Germinal center (tissue), 1 donor: Measurements from ENCODE around the gene AKR1C4.
"Not testable (repeated sequence)": the region's sequence is repeated elsewhere in the genome, so short reads cannot be mapped to it uniquely, and the experiment has no call there.

Experiments
- DNase-seq: peaks from one replicate; pipeline ENCODE4 v3.0.0; 2012; ENCODE audit warnings: mixed read lengths, low spot score

Gene AKR1C4

DNA sequence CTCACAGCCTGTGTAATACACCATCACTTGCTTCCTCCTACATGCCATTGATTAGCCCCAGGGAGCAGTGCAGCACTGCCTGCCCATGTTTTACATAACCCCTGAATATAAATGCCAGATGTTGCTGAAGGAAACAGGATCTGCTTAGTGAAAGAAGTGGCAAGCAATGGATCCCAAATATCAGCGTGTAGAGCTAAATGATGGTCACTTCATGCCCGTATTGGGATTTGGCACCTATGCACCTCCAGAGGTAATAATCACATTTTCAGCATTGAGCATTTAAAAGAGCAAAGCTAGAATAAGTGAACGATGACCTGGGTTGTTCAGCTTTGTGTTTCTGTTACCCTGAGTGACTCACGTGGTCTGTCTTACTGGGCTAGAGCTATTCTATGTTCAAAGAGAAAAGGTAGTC lies at the start of gene AKR1C4:
Gene AKR1C4, plus strand, starts transcription at position 136 of the 412 bp plus-strand sequence. Its CDS starts 31 bp downstream, at position 167.
- no peak for DNase-seq

DNA sequence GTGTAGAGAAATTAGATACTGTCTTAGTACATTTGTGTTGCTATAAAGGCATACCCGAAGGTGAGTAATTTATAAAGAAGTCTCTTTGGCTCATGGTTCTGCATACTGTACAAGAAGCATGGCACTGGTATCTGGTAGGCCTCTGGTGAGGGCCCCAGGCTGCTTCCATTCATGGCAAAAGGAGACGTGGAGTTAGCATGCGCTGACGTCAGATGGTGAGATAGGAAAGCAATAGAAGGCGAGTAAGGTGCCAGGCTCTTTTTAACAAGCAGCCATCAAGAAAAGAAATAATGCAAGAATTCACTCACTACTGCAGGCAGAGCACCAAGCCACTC lies 49.8 kb upstream of the AKR1C4 start:
- DNase-seq: no peak

DNA sequence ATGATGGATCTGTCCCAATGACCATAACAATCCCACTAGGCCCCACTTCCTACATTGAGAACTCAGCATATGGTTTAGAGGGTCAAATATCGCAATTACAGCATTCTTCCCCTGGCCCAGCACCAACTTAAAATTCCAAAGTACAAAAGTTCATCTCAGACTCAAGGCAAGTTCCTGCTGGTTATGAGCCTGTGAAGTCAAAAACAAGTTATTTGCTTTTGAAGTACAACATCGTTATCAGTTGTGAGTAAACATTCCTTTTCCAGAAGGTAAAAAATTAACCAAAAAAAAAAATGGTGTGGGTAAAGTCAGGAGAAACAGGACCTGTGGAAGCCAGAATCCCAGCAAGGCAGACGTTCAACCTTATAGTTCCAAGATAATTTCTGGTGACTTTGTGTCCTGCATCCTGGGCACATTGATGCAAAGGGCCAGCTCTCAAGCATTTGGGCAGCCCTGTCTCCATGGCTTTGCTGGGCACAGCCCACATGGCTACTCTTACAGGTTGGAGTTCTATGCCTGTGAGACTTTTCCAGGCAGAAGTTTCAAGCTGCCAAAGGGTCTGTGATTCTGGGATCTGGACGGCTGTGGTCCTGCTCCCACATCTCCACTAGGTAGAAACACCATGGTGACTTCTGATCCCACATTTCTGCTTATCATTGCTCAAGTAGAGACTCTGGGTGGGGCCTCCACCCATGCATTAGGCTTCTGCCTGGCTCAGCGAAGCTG lies 49.2 kb upstream of the AKR1C4 start:
- DNase-seq: no peak

DNA sequence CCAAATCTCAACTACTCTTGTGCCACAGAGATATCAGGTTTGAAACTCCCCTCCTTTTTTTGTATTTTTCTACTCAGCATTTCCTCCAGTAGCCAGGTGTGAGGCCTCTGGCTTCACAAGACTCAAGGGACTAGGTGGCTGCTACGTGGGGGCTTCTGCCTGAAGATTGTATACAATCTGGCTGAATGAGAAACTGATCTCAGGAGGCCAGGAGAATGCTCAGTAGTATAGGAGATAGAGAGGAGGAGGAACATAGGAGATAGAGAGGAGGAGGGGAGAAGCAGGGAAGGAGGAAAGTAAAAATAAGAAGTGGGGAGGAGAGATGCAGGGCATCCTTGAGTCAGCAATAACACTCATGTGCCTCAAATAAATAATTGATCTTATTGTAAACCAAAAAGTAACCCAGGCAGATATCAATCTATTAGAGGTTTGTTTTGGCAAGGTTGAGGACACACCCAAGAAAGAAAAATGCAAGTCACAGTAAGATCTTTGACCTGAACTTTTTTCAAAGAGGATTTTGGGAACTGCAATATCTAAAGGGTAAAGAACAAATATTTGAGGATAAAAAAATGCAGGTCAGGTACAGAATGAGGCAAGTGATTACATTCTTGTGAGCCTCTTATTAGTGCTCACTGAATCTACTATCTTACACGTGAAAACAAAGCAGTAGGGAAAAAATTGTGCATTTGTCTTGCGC lies 48.5 kb upstream of the AKR1C4 start:
- no peak for DNase-seq

DNA sequence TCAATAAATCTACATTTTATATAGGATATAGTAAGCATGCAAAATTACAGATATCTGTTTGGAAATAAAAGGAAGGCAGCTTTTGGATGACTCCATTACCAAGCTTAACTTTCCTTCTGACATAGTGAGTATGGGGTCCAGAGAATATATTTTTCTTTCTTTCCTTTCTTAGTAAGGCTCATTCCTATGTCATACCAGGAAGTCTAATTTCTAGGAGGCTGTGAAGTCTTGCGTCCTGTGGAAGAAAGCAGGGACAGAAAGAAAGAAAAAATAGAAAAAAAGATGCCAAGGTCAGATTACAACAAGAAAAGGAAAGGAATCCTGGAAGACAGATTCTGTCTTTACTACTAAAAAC lies 48.0 kb upstream of the AKR1C4 start:
- DNase-seq: no peak

DNA sequence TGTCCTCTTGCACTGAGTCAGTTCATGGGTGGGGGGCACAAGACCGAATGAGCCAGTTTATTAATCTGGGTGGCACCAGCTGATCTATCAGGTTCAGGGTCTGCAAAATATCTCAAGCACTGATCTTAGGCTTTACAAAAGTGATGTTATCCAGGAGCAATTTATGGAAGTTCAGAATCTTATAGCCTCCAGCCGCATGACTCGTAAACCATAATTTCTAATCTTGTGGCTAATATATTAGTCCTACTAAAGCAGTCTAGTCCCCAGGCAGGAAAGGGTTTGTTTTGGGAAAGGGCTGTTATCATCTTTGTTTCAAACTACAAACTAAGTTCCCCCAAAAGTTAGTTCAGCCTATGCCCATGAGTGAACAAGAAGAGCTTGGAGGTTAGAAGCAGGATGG lies 45.6 kb upstream of the AKR1C4 start:
- DNase-seq: no peak

DNA sequence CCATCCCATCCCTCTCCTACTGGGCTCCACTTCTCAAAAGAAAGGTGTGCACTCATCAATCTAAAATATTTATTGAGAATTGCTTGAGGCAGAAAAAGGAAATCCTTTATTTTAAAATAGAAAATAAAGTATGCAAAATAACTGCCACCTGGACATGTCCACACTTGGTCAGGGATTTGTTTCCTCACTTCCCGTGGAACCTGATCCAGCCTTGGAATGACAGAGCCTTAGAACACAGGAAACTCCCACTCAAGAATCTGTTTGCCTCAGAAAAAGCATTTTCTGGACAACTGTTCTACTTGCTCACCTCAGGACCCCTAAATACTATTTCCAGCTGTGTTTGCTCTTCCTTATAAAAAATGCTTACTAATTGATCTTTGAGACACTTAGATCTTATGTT lies 40.7 kb upstream of the AKR1C4 start:
- DNase-seq: no peak

DNA sequence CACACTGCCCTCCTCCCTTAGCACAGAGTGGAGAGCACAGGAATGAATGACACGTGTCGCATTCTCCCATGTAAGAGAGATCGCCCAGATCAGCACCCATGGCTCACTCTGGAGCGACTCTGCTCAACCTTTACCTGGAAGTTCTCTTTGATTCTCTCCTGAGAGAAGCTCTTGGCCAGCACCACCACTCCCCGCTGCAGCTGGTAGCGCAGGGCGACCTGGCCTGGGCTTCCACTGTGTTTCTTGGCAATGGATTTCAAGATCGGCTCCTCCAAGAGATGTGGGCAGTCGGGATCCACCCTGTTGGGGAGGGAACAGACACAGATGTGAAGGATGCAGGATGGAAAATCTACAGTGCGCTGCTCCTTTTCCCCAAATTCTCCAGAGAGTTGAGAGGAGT lies 39.1 kb upstream of the AKR1C4 start:
- no peak for DNase-seq

DNA sequence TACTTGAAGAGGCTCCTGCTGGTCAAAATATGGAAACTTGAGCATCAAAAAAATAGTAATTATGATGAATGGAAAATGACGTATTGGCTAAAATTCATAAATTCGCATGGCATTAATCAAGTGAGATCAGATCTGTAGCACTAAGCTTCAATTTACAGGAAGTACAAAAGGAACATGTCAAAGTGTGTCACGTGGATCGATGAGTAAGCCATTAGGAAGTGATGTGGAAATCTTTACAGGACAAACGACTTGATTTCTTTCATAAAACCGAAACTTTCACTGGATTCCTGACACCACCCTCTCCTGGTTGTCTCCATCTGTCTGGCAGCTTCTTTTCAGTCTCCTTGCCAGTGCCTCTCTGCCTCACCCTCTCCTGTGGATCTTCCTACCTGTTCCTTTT lies 37.5 kb upstream of the AKR1C4 start:
- DNase-seq: no peak

DNA sequence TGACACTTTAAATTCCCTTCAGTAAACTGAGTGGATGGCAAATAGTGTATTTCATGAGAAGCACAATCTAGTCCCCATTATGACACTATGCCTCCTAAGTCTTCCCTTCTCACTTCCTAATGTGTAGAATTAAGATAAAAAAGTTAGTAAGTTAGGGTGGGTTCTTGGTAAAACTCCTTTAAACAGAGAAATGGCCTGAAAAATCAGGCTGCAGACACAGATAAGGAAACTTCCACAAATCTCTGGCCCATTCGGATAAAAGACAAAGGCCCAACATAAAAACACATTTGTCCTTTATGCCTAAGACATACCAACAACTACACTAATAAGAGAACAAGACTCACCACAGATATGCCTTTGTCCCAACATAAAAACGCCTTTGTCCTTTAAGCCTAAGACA lies 33.1 kb upstream of the AKR1C4 start:
- DNase-seq: no peak

DNA sequence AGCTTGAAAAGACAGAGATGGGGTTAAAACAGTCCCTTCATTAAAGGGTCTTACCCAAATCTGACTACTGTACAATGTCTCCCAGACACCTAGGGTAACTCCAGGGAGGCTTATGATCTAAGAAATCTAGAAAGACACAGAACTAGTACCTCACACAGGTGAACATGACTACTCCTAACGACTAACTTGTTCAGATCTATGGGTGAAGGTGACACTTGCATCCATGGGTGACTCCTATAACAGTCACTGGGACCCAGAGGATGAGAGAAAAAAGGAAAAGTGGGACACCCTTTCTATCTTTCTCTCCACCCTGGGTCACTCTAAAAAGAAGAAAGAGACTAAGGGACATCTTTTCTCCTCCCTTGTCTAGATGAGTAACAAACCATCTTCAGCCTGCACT lies 30.9 kb upstream of the AKR1C4 start:
- DNase-seq: no peak

DNA sequence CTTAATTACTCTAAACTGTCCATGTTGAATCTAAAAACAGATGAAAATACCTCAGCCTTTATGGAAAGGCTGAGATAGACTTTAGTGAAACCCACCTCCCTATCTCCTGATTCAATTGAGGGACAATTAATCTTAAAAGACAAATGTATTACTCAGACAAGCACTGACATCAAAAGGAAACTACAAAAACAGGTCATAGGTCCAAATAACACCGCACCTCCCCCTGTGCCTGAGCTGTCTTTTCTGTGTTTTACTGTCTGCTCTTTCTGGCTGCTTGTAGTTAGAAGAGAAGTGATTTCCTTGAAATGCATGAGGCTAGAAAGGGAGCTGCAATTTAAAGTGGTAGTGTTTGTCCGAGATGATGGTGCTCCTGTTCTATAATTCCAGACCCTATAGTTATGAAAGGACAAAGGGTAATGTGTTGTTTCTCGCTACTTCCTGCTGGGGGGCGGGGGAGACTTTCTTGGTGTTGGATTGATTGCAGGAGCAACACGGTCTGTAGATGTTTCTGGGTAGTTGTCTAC lies 27.7 kb upstream of the AKR1C4 start:
- no peak for DNase-seq

DNA sequence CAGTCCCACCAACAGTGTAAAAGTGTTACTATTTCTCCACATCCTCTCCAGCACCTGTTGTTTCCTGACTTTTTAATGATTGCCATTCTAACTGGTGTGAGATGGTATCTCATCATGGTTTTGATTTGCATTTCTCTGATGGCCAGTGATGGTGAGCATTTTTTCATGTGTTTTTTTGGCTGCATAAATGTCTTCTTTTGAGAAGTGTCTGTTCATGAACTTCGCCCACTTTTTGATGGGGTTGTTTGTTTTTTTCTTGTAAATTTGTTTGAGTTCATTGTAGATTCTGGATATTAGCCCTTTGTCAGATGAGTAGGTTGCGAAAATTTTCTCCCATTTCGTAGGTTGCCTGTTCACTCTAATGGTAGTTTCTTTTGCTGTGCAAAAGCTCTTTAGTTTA lies 21.1 kb upstream of the AKR1C4 start:
- not testable (repeated sequence) for DNase-seq

DNA sequence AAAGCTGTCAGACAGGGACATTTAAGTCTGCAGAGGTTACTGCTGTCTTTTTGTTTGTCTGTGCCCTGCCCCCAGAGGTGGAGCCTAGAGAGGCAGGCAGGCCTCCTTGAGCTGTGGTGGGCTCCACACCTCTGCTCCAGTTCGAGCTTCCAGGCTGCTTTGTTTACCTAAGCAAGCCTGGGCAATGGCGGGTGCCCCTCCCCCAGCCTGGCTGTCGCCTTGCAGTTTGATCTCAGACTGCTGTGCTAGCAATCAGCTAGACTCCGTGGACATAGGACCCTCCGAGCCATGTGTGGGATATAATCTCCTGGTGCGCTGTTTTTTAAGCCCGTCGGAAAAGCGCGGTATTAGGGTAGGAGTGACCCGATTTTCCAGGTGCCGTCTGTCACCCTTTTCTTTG lies 16.1 kb upstream of the AKR1C4 start:
- DNase-seq: not testable (repeated sequence)

DNA sequence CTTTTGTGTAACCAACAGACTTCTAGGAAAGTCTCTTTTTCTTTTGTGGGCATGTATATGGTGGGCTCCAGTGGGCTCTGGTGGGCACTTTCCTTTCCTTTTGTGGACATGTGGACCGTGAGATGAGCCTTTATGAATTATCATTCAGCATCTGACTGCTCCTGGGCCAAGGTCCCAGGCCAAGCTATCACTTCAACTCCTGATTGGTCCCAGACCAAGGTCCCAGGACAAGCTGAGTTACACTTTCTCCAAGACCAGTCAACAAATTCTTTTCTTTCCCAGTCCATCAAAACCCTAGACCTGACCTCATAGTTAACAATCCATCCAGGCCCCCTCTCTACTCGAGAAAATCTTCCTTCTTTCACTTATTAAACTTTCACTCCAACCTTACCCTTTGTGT lies 12.7 kb upstream of the AKR1C4 start:
- DNase-seq: no peak

DNA sequence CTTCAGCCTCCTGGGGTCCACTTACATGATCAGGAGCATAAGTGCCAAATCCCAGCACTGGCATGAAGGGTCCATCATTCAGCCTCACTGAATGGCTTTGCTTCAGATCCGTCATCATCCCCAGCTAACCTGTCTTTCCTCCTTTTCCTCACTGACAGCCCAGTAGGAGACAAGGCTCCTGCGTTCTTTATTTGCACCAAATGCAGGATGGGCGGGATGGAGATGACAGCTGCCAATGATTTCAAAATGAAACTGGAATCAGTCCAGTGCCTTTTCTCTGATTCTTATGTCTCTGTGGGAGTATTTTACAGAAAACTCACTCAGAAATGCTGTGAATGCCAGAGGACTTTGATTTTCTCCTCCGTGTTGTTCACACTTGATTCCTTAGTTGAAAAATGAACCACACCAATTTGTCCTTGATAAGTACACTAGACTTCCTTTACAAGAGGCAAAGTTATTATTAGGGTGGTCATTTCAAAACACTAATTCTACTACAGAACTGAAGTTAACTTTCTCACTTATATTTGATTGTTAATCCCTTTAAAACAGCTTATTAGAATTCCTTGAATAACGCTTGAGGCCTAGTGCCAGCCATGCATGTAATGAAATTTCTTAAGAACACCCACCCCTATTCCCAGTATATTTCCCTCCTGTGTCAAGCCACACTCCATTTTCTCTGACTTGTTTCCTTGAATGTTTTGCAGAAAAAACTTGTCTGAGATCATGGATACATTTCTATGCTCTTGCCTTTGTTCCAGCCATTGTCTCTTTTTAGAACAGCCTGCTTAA lies 11.5 kb upstream of the AKR1C4 start, which contains the start of gene AKR1C8:
Gene AKR1C8, minus strand, starts transcription at position 164 of the 789 bp plus-strand sequence. Its CDS starts 46 bp downstream, at position 118.
- DNase-seq: no peak

DNA sequence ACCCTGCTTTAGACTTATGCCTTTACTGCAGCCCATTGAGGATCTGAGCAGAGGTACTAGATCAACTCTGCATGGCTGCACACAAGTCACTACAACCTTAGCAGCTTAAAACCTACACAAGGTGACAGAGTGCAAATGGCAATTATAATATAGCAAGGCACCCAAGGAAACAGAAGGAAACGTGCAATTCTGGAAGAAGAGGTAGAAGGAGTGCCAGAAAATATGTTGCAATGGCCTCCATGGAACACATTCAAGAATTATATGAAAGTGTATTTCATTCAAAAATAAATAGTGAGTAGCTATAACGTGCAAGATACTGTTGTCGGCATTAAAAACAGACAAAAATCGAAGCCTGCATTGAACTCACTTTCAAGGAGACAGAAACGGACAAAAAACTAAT lies 8.8 kb upstream of the AKR1C4 start:
- DNase-seq: no peak

DNA sequence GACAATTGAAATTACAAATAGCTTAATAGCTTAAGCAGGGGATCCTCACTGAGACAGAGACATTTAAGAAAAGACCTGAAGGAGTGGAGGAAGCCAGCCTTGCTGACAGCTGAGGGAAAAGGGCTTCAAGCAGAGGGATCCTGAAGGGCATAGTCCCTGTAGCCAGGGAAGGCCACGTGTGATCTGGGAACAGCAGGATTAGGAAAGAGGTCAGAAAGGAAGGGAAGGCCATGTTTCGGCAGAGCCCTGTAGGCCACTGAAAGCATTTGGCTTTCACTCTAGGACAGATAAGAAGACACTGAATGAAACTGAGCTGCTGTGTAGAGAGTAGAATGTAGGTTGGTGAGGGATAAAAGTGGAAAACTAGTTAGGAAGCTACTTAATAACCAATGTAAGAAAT lies 8.3 kb upstream of the AKR1C4 start:
- no peak for DNase-seq

DNA sequence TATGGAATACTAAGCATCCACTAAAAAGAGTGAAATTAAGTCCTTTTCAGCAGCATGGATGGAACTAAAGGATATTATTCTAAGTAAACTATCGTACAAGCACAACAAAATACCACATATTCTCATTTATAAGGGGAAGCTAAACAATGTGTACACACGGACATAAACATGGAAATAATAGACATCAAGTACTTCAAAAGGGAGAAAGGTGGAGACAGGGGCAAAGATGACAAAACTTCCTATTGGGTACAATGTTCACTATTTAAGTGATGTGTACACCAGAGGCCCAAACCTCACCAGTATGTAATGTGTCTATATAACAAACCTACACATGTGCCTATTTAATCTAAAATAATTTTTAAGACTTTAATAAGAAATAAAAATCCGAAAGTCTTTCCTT lies 2.2 kb upstream of the AKR1C4 start:
- DNase-seq: no peak

DNA sequence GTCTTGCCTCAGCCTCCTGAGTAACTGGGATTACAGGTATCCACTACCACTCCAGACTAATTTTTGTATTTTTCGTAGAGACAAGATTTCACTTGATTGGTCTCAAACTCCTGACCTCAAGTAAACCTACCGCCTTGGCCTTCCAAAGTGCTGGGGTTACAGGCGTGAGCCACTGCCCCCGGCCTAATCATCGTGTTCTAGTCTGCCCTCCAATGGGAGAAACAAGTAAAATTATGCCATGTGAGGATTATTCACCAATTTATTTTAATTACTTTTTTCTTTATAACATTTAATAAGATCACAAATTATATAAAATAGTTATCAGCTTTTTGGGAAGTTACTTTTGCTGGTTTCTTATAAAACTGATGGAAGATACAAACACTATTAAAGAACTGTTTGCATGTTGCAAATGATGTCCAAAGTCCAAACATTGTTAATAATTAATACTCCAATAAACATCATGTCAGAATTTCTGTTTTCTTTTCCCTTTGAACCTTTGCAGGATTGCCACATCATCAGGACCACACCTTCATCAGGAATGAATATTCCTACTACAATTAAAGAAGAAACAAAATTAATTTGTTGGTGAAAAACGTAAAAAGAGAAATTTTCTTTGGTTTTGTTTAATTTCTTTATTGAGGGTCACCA lies 786 bp upstream of the AKR1C4 start:
- DNase-seq: no peak

DNA sequence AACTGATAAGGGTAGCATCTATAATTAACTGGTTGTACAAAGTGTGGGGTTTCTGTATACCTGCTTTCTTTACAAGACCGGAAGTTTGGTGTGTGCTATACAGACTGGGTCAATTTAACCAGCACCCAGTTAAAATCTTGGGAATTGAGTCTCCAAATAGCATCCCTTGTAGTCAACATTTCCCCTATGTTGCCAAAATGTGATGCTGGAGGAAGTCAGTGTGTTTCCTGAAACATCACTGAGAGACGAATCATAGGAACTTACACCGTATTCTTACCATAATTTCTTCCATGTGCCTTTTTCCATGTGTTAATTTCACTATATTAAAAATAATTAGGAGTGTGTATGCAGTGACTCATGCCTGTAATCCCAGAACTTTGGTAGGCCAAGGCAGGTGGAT lies 1.7 kb downstream of the AKR1C4 start:
- no peak for DNase-seq

DNA sequence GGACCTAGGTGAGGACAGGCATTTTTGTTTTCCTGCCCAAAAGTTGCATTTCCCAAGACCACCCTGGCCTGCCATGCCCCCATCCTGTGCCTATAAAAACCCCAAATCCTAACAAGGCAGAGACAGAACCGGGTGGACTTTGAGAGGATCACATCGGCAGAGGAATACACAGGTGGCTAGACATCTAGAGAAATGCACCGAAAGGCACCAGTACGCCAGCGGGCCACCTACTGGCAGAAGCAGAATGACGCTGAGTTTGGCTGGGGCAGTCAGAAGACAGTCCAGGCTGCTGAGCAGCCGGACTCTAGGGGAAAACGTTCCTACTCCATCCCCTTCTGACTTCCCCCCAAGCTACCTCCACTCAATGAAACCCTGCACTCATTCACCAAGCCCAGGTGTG lies 2.8 kb downstream of the AKR1C4 start:
- no peak for DNase-seq
